Measurements from ENCODE around the gene APC.

APC gene

DNA sequence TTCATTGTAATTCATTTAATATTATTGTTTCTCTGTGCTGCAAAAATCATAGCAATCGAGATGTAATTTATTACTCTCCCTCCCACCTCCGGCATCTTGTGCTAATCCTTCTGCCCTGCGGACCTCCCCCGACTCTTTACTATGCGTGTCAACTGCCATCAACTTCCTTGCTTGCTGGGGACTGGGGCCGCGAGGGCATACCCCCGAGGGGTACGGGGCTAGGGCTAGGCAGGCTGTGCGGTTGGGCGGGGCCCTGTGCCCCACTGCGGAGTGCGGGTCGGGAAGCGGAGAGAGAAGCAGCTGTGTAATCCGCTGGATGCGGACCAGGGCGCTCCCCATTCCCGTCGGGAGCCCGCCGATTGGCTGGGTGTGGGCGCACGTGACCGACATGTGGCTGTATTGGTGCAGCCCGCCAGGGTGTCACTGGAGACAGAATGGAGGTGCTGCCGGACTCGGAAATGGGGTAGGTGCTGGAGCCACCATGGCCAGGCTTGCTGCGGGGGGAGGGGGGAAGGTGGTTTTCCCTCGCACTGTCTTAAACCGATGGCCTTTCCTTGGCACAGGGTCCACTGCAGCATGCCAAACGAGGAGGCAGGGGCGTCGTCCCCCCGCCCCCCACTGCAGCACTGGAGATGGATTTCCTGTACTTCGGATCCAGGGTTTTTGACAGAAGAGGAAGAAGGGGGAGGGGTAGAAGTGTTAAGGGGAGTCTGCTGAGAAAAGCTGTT lies at the start of gene APC:
Gene APC, plus strand, starts transcription at position 423 of the 728 bp plus-strand sequence. CDS start 17,006 bp downstream, outside the sequence.
- DNase-seq (ENCODE audit: low read depth, low spot score), result peak; percentile 78

DNA sequence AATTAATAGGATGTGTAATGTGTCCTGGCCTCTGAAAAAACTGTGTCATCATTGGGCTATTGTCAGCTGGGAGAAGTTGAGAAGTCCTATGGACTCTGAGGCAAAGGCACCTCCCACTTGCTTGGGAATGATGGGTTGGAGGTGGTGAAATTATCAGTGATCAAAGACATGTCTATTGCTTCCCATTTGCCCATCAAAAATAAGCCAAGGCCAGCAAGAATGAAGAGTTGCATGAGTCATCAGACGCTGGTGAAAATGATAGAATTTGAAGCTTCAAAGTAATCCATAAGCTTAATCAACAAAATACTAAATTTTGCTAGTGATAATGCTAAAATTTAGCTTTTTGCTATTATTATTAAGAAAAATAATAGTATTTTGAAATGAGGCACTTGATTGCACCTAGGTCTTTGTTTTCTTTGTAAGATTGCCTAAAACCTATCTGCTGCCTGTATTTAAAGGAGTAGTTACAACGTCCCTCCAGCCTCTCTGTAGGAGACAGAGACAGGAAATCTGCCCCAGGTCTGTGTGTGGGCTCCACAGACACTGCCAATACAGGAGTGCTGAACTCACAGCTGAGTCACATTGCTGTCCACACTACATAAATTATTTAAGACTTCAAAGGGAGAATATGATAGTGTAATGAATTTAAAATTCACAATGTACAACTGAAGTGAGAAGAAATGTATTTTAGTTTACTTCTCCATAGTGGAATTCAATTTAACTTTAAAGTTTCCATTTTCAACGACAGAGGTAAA lies 48.4 kb upstream of the APC start:
- DNase-seq (ENCODE audit: low read depth, low spot score), result no peak

DNA sequence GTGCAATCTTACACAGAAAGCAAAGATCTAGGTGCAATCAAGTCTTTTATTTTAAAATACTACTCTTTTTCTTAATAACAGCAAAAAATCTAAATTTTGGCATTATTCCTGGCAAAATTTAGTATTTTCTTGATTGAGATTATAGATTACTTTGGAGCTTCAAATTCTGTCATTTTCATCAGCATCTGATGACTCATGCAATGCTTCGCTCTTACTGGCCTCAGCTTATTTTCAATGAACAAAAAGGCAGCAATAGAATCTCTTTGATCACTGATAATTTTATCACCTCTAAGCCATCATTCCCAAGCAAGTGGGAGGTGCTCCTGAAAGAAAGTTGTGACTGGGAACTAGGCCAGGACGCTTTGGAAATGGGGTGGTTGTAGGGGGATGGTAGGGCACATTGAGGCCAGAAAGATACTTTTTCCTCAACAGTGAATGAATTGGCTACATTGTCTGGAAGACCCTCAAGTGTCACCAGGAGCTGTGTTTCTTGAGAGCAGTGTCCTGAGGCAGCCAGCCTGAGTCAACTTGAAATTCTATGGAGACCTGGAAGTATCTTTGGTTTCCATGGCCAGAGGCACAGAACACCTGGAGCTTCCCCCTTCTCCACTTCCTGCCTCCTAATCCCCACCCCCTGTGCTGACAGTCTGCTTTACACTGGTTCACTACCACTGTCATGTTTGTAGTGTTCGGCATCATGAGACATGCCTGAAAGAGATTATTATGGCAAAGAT lies 46.9 kb upstream of the APC start:
- DNase-seq (ENCODE audit: low read depth, low spot score), result no peak

DNA sequence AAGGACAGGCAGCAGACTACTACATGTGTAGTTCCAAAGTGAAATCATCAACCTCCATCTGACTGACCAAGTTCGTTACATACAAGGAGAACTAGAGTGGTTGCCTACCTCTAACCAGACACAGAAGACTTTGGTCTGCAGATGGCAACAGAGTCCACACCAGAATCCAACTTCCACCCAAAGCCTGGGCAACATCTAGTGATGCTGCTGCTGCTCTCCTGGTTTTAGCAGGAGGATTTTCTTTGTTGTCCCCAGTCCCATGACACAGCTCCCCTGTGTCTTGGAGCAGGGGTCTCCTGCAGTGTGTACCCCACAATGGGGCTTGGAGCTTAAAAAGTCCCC lies 46.4 kb upstream of the APC start:
- no peak for DNase-seq (ENCODE audit: low read depth, low spot score)

DNA sequence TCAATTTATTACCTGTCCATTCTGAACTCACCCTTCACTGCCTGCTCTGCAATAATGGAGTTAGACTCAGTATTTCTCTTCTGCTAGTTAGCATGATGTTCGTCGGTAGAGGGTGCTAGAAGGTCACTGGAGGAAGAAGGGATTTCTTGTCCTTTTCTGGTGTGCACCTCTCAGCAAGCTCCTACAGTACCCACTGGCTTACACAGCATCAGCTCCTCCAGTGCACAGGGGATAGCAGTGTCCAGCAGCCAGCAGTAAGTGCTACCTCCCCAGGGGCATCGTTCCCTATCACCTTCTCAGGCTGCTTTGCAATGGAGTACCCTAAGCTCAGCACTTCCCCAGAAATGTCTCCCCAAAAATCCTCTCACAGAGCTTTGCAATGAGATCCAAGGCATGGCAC lies 45.9 kb upstream of the APC start:
- DNase-seq (ENCODE audit: low read depth, low spot score), result peak; percentile 38

DNA sequence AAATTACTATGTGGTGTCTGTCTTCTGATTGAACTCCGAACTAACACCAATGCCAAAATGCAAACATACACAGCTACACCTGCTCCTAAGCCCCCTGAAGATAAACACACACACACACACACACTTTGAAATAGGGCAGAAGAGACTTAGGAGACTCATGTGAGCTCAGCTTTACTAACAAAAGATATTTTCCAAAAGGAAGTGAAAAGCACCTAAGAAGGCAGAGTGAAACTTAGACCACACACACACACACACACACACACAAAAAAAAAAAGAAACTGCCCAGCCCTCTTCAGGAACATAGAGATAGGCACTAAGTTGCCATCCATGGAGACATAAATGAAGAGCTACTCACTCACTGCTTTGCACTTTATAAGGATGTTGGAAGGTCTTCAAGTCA lies 45.2 kb upstream of the APC start:
- DNase-seq (ENCODE audit: low read depth, low spot score), result no peak

DNA sequence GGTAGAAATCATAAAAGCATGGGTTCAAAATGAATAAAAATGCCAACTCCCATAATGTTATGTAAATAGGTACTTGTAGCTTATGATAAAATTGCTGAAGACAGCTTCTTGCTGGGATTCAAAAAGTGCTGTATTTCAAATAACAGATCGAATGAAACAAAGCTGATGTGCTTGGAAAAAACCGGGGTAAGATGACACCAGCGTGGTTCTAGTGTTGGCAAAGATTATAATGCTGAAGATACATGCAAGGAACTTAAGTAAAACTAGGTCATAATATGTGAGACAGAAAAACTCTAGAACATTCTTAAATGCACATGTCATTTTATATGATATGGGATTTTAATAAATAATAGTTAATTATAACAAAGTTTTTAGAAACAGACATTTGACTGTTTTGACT lies 44.4 kb upstream of the APC start:
- DNase-seq (ENCODE audit: low read depth, low spot score), result no peak

DNA sequence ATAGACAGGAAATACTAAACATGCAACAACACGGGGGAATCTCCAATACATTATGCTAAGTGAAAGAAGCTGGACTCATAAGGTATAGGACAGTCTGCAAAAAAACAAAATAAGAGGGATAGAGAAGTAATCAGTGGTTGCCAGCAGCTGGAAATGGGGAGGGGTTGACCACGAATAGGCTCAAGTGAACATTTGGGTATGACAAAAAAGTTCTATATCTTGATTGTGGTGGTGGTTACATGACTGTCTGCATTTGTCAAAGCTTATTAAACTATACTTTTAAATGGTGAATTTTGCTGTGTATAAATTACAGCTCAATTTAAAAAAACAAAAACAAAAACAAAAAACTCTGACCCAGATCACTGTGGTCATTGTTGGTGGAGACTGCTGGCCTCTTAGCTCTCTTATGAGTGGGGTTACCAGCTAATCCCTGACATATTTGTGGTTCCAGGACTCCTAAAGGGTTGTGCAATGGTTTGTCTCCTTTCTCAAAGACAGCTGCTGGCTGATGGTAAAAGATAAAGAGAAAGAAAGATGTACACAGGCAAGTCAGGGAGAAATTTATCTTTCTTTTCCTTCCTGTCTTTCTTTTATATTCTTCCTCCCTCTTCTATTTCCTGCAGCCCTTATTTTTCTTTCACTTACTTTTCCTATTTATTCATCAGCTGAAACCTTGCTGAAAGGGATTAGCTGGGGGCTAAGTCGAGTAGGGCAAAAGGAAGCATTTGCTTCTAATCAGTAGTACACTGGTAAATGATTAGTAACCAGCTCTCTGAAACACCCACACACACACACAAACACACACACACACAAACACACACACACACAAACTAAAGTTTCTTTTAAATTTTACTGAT lies 42.6 kb upstream of the APC start:
- no peak for DNase-seq (ENCODE audit: low read depth, low spot score)

DNA sequence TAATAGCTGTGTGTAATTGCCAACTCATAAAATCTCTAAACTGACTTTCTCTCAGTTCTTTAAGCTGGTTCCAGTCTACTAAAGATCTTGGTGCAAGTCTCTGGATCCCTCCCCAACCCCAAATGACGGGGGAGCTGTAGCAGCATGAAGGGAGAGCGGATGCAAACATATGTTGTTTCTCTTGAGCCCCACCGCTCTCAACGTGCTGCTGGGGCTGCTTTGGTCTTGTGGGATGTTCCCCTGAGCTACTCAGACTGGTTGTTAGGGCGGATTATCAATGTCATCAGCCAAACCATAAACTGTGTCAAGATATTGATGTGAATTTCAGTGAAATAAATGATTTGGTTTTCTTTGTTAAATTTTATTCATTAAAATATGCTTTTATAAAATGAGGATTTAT lies 40.9 kb upstream of the APC start:
- no peak for DNase-seq (ENCODE audit: low read depth, low spot score)

DNA sequence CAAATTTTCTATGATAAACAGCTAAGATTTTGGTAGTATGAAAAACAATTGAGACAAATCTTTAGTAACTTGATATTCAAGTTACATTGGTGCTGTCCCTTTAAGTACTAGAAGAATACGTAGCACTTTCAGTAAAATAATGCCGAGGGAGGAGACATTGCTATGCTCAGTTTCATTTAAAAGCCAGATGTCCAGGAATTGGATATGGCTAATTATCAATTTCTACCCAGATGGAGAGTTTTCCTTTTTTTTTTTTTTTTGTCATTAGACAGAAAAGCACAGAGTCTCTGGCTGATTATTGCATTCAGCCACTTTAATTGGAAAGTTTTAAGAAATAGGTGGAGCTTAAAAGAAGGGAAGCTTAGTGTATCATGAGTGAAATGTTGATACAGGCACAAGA lies 40.4 kb upstream of the APC start:
- DNase-seq (ENCODE audit: low read depth, low spot score), result no peak

DNA sequence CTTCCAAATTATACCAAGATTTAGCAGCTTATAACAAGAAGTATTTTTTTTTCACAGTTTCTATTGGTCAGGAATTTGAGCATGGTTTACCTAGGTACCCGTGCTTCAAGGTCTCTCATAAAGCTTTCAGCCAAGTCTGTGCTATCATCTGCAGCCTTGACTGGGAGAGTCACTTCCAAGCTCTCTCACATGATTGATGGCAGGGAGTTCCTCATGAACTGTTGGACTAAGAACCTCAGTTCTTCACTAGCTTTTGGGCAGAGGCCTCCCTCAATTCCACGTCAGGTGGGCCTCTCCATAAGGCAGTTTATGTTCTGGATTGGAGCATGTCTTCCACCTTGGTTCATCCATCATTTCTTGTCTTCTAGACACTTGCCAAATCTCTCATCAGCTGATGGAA lies 39.9 kb upstream of the APC start:
- DNase-seq (ENCODE audit: low read depth, low spot score), result no peak

DNA sequence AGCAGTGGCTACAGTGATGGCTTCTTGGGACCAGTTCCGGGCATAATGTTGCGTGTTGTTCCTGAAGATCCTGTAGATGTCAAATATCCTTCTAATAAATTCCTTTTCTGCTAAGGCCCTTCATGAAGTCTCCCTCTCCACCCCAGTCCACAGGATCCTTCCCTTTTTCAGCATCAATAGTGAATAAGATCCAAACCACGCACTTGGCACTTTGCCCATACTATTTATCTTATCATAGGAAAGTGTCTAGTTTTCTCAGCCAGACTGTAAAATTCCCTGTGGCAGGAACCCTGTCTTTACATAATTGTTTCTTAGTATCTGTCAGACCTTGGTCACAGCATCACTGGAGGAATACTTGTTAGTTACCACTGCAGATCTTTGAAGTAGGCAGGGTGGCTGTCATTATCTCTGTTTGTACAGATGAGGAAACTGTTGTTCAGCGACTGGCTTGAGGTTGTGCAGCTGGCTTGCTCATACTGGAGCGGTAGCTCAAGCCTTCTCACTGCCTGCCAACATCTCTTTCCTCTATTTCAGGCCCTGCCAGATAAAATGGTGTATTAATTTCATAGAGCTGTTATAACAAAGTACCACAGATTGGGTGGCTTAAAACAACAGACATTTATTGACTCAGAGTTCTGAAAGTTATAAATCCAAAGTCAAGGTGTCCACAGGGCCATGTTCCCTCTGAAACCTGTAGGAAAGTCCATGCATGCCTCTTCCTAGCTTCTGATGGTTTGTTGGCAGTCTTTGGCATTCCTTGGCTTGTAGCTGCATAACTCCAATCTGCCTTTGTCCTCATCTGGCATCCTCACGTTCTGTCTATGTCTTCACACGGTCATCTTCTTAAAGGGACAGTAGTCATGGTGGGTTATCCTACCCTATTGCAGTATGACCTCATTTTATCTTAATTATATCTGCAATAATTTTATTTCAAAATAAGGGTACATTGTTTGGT lies 33.5 kb upstream of the APC start:
- DNase-seq (ENCODE audit: low read depth, low spot score), result no peak

DNA sequence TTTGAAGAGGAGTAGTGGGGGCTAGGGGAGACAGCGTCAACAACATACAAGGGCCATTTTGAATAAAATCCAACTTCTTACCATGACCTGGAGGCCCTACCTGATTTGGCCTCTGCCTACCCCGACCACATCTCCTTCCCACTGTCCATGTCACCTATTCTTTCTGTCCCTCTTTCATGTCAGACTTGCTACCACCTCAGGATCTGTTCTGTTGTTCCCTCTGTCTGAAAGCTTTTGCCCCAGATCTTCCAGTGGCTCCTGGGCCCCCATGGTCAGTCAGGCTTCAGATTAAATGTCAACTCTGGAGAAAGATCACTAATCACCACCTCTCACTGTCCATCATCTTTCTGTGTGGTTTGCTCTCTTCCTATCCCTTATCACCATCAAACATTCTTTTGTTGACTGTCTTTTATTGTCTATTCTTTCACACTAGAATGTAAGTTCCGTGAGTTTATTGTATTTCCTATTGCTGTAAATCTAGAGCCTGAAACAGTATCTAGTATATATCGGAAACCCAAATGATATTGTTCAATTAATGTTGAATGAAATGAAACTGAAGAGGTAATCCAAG lies 31.2 kb upstream of the APC start:
- DNase-seq (ENCODE audit: low read depth, low spot score), result no peak

DNA sequence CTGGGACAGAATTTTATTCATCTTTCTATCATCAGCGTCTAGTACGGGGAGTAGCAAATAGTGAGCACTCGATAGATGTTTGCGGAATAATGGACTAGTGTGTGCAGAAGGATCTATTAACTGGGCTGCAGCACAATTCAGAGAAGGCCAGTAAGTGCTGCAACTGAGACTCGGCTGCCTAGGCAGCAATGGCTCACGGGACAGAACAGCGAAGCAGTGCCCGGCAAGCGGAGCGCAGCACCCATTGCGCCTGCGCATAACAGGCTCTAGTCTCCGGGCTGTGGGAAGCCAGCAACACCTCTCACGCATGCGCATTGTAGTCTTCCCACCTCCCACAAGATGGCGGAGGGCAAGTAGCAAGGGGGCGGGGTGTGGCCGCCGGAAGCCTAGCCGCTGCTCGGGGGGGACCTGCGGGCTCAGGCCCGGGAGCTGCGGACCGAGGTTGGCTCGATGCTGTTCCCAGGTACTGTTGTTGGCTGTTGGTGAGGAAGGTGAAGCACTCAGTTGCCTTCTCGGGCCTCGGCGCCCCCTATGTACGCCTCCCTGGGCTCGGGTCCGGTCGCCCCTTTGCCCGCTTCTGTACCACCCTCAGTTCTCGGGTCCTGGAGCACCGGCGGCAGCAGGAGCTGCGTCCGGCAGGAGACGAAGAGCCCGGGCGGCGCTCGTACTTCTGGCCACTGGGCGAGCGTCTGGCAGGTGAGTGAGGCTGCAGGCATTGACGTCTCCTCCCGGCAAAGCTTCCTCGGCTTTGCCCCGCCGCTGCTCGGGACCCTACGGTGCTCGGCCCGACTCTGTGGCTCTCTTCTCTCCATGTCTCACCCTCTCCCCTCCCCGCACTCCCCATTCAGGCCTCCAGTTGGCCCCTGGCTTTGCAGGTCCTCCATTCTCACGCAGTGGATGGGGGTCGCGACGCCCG lies 30.2 kb upstream of the APC start:
- DNase-seq (ENCODE audit: low read depth, low spot score), result peak; percentile 94

DNA sequence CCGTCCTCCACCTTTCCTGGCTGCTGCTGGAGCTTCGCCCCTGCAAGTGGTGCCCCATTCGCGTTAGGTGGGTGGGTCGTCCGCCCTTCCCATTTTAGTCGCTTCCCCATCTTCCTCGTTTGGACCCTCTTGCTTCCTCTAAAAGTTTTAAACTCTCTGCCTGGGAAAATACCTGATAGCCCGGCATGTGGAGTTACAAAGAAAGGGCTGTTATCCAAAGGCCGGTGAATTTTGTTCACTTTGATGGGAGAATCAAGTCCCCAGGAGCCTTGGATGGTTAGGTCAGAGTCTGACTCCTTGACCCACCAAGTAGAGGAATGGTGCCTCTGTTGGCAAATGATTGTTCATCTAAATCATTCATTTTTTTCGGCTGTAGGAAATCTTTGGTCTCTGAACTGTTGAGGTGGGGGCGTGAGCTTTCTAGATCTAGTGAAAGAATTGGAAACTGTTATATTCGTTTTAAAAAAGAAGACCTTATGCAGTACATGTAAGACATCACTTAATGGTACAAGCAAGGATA lies 29.5 kb upstream of the APC start:
- no peak for DNase-seq (ENCODE audit: low read depth, low spot score)

DNA sequence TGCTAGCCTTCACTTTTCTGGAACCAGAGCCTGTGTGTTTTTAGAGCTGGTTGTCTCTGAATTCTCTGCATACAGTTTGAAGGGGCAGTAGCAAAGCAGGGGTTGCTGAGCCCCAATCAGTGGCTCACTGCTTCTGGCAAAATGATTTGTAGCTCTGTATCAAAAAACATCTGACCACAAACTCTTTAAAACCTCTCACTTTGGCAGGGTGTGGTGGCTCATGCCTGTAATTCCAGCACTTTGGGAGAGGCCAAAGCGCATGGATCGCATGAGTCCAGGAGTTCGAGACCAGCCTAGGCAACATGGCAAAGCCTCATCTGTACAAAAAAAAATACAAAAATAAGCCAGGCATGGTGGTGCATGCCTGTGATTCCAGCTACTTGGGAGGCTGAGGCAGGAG lies 28.3 kb upstream of the APC start:
- no peak for DNase-seq (ENCODE audit: low read depth, low spot score)

DNA sequence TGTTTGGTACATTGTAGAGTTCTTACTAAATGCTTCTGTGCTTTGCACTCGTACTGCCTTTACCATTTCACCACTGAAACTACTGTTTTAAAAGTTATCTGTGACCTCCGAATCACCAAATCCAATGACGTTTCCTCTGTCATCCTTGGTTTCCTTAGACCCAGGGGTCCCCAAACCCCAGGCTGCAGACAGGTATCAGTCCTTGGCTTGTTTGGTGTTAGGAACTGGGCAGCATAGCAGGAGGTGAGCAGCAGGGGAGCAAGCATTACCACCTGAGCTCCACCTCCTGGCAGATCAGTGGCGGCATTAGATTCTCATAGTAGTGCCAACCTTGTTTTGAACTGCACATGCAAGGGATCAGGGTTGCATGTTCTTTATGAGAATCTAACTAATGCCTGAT lies 26.8 kb upstream of the APC start:
- DNase-seq (ENCODE audit: low read depth, low spot score), result no peak

DNA sequence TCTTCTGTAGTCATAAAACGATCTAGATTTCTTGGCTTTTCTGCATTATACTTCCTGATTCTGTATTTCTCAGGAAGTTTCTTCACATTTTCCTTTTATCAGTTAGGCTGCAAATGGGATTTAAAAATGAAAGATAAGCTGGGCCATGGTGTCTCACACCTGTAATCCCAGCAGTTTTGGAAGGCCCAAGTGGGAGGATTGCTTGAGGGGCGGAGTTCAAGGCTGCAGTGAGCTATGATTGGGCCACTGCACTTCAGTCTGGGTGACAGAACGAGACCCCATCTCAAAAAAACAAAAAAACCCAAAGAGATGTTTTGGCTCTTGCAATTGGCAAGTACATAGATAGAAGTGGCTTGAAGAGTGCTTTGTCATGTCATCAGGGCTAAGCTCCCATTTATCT lies 26.2 kb upstream of the APC start:
- DNase-seq (ENCODE audit: low read depth, low spot score), result no peak

DNA sequence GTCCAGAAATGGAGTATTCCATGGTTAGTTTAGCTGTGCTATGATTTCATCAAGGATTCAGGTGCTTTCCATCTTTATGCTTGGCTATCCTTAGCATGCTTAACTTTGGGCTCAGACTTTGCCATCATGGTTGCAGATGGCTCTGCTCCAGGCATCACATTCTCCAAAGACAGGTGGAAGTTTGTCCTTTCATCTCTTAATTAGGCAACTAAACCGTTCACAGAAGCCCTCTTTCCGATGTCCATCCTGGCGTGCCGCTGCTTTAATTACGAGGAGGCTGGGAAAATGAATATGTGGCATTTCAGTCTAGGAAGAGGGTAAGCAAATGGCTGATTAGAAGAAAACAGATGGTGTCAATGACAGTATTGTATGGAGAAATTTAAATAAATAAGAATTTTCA lies 24.5 kb upstream of the APC start:
- no peak for DNase-seq (ENCODE audit: low read depth, low spot score)

Measured in iPS DF 19.7 (cell line).